CD4-positive, alpha-beta T cell treated with Interleukin-17A for 1 hour (primary cell): ENCODE measurements around the gene EHBP1.
A peak's percentile ranks its signal among the peaks of the same experiment; 100 is the strongest.
"Not testable (repeated sequence)": the region's sequence is repeated elsewhere in the genome, so short reads cannot be mapped to it uniquely, and the experiment has no call there.

Source experiments
- DNase-seq: peaks from one replicate; pipeline ENCODE4 v3.0.0-alpha.2; 2020

The EHBP1 gene

DNA sequence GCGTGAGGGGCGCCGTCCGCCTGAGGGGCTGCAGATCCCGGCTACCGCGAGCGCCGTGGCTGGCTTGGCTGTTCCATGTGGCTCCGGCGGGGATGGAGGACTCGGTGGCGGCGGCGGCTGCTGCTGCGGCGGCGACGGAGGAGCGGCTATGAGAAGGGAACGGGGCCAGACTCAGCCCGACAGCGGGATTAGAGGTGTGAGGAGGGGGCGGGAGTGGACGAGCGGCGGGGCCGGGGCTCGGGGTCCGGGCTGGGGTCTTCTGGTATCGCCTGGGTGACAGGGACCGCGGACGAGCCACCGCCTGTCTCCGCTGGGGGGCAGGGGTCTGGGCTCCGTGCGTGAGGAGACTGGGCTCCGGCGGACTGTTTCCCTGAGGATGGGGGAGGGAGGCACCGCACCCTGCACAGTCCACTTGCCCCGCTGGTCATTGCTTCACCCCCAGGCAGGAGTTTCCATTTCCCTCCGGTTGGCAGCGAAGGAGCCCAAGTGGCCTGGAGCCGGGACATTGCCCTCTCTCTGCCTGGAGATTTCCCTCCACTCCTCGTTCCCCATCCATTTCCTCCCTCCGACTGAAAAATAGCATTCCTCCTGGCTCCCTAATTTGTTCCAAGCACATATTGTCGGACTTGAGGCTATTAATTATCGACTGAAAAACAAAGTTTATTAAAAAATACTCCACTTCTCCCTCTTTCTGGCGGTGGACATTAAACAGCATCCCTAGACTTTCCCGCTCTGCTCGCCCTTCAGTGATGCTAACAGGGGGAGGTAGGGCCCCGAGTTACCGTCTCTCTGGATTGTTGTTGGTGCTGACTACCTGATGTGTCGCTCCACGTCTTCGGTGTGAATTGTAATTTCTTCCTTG lies 577 bp downstream of the EHBP1 start:
- peak; percentile 0 for DNase-seq

- DNase-seq, result no peak
Observed at GRCh38 chr2:62706721-62707521, 1.4 kb downstream of the EHBP1 start.

DNA sequence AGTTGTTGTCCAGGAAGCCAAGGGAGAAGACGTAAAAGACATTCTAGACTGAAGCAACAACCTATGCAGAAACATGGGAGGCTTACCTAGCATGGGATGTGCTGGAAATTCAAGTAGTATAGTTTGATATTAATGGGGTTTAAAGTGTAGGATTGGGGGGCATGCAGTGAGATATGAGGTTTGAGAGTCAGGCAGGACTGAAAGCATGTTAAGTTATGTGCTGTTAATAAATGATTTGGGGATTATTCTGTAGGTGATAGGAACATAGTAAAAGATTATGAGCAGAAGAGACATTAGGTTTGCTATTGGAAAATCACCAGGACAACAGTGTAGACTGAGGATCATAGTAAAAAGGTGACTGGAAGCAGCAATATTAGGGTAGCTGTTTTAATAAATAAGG lies 3.2 kb downstream of the EHBP1 start:
- DNase-seq, result no peak

GRCh38 chr2:62711832-62712494 lies 6.5 kb downstream of the EHBP1 start:
- no peak for DNase-seq

DNA sequence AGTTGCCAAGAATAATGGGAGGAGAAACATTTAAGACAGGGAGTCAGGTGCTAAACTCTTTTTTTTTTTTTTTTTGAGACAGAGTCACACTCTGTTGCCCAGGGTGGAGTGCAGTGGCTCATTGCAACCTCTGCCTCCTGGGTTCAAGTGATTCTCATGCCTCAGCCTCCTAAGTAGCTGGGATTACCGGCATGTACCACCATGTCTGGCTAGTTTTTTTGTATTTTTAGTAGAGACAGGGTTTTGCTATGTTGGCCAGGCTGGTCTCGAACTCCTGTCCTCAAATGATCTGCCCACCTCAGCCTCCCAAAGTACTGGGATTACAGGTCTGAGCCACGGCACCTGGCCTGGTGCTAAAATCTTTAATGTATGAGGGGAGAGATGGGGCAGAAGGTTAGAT lies 7.7 kb downstream of the EHBP1 start:
- not testable (repeated sequence) for DNase-seq

- no peak for DNase-seq
Observed at GRCh38 chr2:62713837-62714236, 8.3 kb downstream of the EHBP1 start.

- no peak for DNase-seq
Observed at GRCh38 chr2:62716768-62717167, 11.3 kb downstream of the EHBP1 start.

DNA sequence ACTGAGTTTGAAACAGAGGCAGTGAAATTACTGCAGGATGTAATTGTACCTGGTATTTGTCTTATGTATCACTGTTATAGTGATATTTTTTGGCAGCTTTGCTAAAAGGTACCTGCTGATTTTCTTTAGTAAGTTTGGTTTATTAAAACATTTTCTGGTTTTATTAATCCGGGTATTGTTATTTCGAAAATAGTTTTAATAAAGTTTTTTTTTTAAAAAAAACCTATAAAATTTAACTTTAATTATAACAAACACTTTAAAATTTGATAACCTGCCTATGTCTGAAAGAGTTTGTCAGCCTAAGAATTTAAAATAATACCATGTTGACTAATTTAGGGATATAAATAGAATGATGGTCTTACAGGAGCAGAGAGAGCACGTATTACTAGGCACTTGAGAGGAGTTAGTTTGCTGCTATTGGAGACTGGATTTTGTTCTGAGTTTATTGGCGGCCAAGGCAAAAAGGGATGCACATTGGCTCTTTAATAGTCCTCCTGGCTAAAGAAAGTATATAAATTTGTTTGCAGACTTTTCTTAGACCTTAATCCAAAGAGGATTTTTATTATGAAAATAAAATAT lies 12.1 kb downstream of the EHBP1 start:
- DNase-seq, result no peak

GRCh38 chr2:62718225-62718822 lies 12.8 kb downstream of the EHBP1 start:
- DNase-seq, result no peak

DNA sequence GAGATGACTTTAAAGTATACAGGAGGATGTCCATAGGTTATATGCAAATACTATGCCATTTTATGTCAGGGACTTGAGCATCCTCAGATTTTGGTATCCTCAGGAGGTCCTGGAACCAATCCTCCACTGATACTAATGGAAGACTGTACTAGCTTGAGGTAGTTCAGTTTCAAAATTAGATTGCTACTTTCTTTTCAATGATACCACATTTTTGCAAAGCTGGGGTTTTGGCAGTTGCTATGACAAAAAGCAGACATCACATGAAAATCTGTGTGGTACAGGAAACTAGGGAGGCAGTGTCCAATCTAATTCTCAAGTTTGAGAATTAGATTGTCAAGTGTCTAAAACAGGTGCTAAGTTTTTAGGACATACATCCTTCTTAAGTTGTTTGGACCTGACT lies 14.2 kb downstream of the EHBP1 start:
- no peak for DNase-seq

- no peak for DNase-seq
Observed at GRCh38 chr2:62722679-62723078, 17.2 kb downstream of the EHBP1 start.

GRCh38 chr2:62723253-62723652 lies 17.7 kb downstream of the EHBP1 start:
- DNase-seq, result no peak

DNA sequence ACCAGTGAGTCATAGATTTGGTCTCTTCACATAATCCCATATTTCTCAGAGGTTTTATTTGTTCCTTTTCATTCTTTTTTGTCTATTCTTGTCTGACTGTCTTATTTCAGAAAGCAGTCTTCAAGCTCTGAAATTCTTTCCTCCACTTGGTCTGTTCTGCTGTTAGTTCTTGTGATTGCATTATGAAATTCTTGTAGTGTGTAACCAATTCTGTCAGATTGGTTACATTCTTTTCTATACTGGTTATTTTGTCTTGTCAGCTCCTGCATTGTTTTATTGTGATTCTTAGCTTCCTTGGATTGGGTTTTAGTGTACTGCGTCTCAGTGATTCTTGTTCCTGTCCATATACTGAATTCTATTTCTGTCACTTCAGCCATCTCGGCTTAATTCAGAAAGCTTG lies 18.6 kb downstream of the EHBP1 start:
- DNase-seq, result no peak

DNA sequence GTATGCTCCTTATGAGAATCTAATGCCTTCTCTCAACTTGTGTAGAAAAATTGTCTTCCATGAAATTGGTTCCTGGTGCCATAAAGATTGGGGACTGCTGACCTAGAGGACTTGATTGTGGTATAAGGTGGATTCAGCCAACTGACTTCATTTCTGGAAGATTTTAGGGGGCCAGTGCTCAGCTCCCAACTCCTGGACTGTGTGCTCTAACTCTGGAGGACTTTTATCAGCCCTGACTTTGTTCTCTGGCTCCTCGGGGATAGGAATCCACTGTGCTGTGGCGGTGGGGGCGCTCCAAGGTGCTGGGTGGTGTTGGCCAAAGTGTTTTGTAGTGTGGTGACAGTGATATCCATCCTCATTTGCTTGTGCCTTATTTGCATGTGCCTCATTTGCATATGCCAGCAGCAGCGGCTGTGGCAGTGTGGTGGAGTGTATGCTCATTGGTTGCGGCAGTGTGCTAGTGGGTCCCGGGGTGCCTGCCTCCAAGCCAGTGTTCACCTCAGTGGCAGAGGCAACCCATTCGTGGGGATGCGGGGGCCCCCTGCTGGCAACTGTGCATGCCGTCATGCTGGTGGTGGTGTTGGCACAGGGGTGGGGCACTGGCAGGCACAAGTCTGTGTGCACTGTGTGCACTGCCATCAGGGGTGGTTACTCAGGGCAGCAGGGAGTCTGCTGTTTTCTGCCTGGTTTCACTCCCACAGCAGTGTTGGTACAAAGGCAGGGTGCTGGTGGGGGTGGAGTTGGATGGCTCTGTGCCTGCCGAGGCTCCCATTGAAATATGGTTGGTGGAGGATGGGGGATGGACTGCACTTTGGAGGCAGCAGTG lies 19.6 kb downstream of the EHBP1 start:
- peak; percentile 34 for DNase-seq

GRCh38 chr2:62725712-62726055 lies 20.2 kb downstream of the EHBP1 start:
- no peak for DNase-seq

- no peak for DNase-seq
Observed at GRCh38 chr2:62727259-62727867, 21.9 kb downstream of the EHBP1 start.

GRCh38 chr2:62727876-62728566 lies 22.5 kb downstream of the EHBP1 start:
- DNase-seq, result no peak

- DNase-seq, result no peak
Observed at GRCh38 chr2:62731275-62731674, 25.8 kb downstream of the EHBP1 start.

DNA sequence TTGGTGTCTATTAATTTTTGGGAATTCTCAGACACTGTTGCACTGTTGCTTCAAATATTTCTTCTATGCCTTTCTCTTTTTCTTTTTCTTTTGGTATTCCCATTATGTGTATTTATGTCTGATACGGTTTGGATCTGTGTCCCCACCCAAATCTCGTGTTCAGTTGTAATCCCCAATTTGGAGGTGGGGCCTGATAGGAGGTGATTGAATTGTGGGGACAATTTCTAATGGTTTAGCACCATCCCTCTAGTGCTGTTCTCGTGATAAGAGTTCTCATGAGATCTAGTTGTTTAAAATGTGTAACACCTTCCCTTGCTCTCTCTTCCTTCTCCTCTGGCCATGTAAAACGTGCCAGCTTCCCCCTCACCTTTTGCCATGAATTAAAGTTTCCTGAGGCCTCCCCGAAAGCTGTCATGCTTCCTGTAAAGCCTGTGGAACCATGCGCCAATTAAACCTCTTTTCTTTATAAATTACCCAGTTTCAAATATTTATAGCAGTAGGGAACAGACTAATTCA lies 26.8 kb downstream of the EHBP1 start:
- DNase-seq, result no peak

- DNase-seq, result no peak
Observed at GRCh38 chr2:62733546-62733945, 28.0 kb downstream of the EHBP1 start.
